Kidney (tissue), 14 donors: ENCODE results near the gene GINS2. TPM values are rescaled to one million over a fixed set of nuclear protein-coding genes. Genes with fewer than 3 reads are reported as not detected.

Source experiments
- DNase-seq, 5 donors: peaks; one replicate each; pipeline ENCODE4 v3.0.0-alpha.2; 2013 to 2020
- FAIRE-seq: peaks from 2 replicates; lab custom pipeline; 2012; peaks lifted over from hg19 to GRCh38; lab: Jason Lieb, UNC
- H3K27ac ChIP-seq, 2 donors: one replicate each; pipeline ENCODE4 v1.7.0; 2013; ENCODE audit warnings: low read depth in 2 of 2, low read length in 2 of 2, inconsistent platforms in 1 of 2
- H3K27me3 ChIP-seq: one replicate; pipeline ENCODE4 v1.7.1; 2013; ENCODE audit warnings: low read length, inconsistent platforms; ENCODE audit not compliant: control insufficient read depth, insufficient read depth
- H3K36me3 ChIP-seq, 3 donors: one replicate each; pipeline versions ENCODE4 v1.7.0 to v1.7.1; 2013; ENCODE audit warnings: low read length in 3 of 3, control low read depth in 1 of 3, inconsistent platforms in 1 of 3; ENCODE audit not compliant: insufficient read depth in 3 of 3, control insufficient read depth in 2 of 3
- H3K4me1 ChIP-seq, 3 donors: one replicate each; pipeline versions ENCODE4 v1.7.0 to v1.7.1; 2013; ENCODE audit warnings: low read length in 3 of 3, inconsistent platforms in 1 of 3, low read depth in 1 of 3; ENCODE audit not compliant: control insufficient read depth in 2 of 3, insufficient read depth in 2 of 3
- H3K4me3 ChIP-seq, 3 donors: one replicate each; pipeline versions ENCODE4 v1.7.0 to v1.8.1; 2013; ENCODE audit warnings: low read length in 3 of 3, control low read depth in 1 of 3, inconsistent platforms in 1 of 3
- H3K9ac ChIP-seq, 3 donors: one replicate each; pipeline versions ENCODE4 v1.7.0 to v1.7.1; 2013; ENCODE audit warnings: low read length in 3 of 3, control low read depth in 1 of 3, inconsistent platforms in 1 of 3
- H3K9me3 ChIP-seq, 3 donors: one replicate each; pipeline versions ENCODE4 v1.7.0 to v1.7.1; 2013; ENCODE audit warnings: low read length in 3 of 3, control low read depth in 1 of 3, inconsistent platforms in 1 of 3; ENCODE audit not compliant: control insufficient read depth in 2 of 3, insufficient read depth in 1 of 3
- CTCF ChIP-seq: IDR thresholded peaks from 3 replicates; pipeline ENCODE4 v1.5.1; 2012; ENCODE audit warnings: mild to moderate bottlenecking, moderate library complexity, borderline replicate concordance; ENCODE audit not compliant: insufficient read depth; ENCODE audit errors: extremely low read depth
- intact Hi-C: fragments of 100-400 bp; cut with DNase I; formaldehyde crosslinking; loops from one replicate; pipeline ENCODE4 v1.11.1; 2022
- polyA plus RNA-seq: library from polyadenylated mRNA; stranded (reverse); fragments of 350-450 nt; fragmentation: Illumina TruSeq; extraction: RNeasy Lipid Tissue Mini Kit (QIAGEN cat#74804); gene quantifications from one replicate; pipeline ENCODE4 v1.2.3, GENCODE V29; 2014; ENCODE audit warnings: low read depth, low replicate concordance; ENCODE audit not compliant: insufficient read depth
- total RNA-seq: library from RNA; stranded (reverse); fragmentation: NEBNext Ultra II Directional; extraction: Animal tissue kit (Norgen Biotek cat#: 25700); gene quantifications from one replicate; pipeline ENCODE4 v1.2.1, GENCODE V29; 2021
- donor health status: control.
- donor health status: control.
- donor health status: control.
- donor health status: control.
- donor health status: control.
- donor health status: DM: yes; HTN: yes; CAD: no.
- donor health status: Normal renal cell carcinoma (clear cell type).

Gene GINS2
- total and polyA plus RNA-seq, 2 donors from 2014 or later, result 0.88 to 0.97 TPM

DNA sequence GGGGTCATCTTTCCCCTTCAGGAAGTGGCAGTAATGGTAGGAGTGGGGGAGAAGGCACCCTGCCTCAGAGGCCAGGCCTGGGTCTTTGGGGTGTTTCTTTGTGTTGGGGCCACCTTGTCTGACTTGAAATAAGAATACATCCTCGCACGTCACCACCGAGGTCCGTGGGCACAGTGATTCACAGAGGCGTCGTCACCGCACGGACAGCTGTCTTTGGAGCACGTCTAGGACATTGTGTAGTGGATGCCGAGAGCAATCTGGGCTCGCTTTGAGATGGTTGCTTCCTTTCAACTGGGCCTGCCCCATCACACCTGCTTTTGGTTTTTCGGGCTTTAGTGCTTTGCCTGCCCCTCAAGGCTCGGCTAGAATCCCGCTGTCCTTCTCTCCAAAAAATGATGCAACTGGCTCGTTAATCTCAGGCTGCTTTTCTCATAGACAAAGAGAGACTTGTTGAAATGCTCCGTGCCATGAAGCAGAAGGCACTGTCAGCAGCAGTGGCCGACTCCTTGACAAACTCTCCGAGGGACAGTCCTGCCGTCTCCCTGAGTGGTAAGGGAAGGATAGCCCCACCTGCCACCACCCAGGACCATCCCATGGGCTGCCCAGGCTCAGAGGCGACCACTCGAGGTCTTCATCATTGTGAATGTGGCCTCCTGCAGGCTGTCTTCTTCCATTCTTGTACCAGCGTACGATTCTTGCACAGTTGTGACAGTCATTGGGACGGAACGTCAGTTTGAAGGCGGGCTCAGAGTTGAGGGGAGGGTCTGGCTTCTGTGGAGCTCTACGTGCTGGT is 24.0 kb downstream of the GINS2 start:
- H3K9ac ChIP-seq, result no peak overlapping the region
- no peak overlapping the region for H3K4me3 ChIP-seq
- intact Hi-C loops, result no loop called here
- peaks cover 0 to 3% (median 0%) of the 10 kb centered on the region in 3 donors for H3K4me1 ChIP-seq
- no peaks in the 10 kb centered on the region for H3K9me3 ChIP-seq
- FAIRE-seq, result no peak
- no peaks in the 10 kb centered on the region for H3K27me3 ChIP-seq
- peaks cover 2 to 78% (median 56%) of the 10 kb centered on the region in 3 donors for H3K36me3 ChIP-seq
- H3K27ac ChIP-seq, result no peak overlapping the region
- no peak for TF ChIP-seq CTCF
- DNase-seq, result peak in 1 of 5 donors; percentile 35

GRCh38 chr16:85663891-85664321 is 24.8 kb downstream of the GINS2 start:
- FAIRE-seq (no peak), DNase-seq (peak in 1 of 5 donors; percentile 53)
- Histone ChIP-seq H3K4me1 (peaks cover 0 to 6% (median 0%) of the 10 kb centered on the region in 3 donors), H3K27me3 (no peaks in the 10 kb centered on the region), H3K27ac (no peak overlapping the region), H3K36me3 (peaks cover 0 to 74% (median 51%) of the 10 kb centered on the region in 3 donors), H3K4me3 (no peak overlapping the region), H3K9ac (no peak overlapping the region), H3K9me3 (no peaks in the 10 kb centered on the region)
- intact Hi-C loops, result no loop called here
- TF ChIP-seq CTCF, result no peak

GRCh38 chr16:85662976-85663830 is 25.6 kb downstream of the GINS2 start:
- no peak overlapping the region for H3K9ac ChIP-seq
- FAIRE-seq (no peak), DNase-seq (peak in 1 of 5 donors; percentile 69)
- H3K27me3 ChIP-seq, result no peaks in the 10 kb centered on the region
- no peak overlapping the region for H3K4me3 ChIP-seq
- no peak overlapping the region for H3K27ac ChIP-seq
- peaks cover 0 to 9% (median 0%) of the 10 kb centered on the region in 3 donors for H3K4me1 ChIP-seq
- H3K9me3 ChIP-seq, result no peaks in the 10 kb centered on the region
- intact Hi-C loops, result no loop called here
- H3K36me3 ChIP-seq, result peaks cover 0 to 73% (median 48%) of the 10 kb centered on the region in 3 donors
- TF ChIP-seq CTCF, result no peak
